ENCODE measurements around the gene ABCG8.

The ABCG8 gene

DNA sequence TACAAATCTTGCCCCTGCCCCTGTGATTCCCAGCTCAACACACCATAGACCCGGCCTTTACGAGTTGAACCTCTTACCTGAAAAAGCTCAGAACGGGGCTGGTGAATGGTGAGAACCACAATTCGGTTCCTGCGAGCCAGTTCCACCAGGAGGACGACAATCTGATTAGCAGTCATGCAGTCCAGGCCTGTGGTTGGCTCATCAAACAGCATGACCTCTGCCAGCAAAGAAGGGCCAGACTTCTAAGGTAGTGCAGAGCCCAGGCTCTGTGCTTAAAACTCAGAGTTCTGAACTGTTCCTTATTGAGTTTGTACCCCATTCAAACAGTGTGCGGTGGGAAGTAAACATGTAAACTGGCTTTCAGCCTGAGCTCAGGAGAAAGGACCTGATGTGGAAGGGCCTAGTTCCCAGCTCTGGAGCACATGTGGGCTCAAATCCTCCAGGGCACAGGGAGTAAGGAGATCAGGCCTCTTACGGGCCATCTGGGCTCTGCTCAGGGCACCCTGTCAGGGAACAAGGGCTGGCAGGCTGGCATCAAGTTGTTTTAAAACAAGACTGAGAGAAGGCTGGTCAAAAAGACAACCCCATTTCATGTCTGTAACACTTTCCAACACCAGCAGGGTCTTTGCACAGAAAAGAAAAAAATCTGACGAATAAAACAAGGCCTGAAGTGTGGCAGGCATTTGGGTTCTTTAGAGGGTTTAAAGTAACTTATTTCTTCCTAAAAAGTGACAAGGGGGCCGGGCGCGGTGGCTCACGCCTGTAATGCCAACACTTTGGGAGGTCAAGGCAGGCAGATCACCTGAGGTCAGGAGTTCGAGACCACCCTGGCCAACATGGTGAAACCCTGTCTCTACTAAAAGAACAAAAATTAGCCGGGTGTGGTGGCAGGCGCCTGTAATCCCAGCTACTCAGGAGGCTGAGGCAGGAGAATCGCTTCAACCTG lies 12.2 kb upstream of the ABCG8 start:
- no peak for DNase-seq

DNA sequence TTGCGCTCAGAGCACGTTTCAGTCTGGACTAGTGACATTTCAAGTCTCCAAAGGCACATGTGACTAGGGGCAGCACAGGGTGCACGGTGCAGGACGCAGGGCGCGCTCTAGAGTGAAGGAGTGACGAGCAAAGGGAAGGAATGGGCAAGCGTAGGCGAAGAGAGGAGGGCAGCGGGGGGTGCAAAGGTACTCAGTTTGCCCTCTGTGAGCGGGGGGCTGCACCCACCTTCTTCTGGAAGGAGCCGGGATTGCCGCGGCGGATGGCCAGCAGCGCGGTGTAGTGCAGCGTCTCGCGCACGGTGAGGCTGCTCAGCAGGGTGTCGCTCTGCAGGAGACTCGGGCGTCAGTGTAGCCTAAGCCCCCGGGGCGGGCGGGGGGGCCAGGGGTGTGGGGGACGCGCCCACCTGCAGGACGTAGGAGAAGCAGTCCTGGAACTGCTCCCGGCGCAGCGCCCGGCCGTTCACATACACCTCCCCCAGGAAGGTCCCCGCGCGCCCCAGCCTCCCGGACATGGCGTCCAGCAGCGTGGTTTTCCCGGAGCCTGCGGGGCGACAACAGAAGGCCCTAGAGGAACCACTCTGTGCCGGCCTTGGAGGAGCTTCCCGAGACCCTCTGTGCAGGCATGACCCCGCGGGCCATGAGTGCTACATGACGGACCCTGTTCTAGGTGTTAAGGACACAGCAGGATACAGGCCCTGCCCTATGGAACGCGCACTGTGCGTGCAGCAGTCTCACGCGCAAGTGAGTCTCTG lies 7.1 kb upstream of the ABCG8 start:
- DNase-seq, result no peak

DNA sequence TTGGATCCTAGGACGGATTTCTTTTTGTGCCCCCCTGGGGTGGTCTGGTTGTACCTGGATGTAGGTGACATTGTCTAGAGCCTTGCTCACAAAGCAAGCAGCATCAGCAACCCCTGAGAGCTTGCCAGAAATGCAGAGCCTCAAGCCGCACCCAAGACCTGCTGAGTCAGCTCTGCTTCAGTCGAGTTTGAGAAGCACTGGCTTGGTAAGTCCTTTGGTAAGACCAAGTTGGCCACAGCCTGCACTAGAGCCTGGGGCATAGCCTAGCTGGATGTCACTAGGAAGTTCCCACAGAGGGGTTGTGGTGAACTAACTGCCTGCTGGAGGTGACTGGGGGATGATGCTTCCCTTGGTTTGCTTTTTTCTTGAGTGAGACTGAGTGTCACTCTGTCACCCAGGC lies 6.3 kb upstream of the ABCG8 start:
- DNase-seq, result no peak

DNA sequence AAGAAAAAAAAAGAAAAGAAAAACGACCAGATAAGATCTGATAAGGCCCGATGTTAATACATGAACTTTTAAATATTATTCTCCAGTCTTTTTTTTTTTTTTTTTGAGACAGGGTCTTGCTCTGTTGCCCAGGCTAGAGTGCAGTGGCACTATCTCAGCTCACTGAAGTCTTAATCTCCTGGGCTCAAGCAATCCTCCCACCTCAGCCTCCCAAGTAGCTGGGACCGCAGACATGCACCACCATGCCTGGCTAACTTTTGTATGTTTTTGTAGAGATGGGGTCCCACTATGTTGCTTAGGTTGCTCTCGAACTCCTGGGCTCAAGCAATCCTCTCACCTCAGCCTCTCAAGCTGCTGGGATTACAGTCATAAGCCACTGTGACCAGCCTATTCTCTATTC lies 1.7 kb upstream of the ABCG8 start:
- no peak for DNase-seq

DNA sequence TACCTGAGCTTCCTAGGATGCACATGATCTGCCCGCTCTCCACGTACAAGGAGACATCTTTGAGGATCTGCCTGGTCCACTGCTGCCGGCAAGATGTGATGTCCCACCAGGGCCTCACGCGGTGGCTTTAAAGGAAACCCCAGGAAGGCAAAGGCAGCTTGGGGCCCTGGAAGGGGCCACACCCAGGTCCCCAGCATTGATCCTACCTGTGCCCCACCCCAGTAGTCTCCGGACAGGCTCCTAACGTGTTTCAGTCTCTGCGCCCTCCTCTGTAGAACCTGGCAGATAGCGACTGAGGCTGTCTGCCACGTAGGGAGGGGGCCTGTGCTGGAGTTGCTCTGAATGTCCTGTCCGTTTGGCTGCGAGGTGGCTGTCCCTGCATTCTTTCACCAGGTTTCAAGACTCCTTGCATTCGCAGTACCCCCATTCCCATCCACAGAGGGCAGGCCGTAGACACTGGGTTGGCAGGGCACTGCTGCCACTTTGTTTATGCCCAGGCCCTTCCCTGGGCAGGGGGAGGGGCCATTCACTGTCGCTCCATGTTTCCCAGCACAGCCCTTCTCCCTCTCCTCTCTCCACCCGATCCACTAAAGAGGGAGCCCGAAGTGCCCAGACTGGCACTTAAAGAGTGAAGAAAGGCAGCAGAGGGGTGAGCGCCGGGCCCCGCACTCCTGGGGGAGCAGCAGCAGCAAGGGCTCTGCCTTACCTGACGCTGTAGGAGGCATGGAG lies 776 bp upstream of the ABCG8 start:
- no peak for DNase-seq

DNA sequence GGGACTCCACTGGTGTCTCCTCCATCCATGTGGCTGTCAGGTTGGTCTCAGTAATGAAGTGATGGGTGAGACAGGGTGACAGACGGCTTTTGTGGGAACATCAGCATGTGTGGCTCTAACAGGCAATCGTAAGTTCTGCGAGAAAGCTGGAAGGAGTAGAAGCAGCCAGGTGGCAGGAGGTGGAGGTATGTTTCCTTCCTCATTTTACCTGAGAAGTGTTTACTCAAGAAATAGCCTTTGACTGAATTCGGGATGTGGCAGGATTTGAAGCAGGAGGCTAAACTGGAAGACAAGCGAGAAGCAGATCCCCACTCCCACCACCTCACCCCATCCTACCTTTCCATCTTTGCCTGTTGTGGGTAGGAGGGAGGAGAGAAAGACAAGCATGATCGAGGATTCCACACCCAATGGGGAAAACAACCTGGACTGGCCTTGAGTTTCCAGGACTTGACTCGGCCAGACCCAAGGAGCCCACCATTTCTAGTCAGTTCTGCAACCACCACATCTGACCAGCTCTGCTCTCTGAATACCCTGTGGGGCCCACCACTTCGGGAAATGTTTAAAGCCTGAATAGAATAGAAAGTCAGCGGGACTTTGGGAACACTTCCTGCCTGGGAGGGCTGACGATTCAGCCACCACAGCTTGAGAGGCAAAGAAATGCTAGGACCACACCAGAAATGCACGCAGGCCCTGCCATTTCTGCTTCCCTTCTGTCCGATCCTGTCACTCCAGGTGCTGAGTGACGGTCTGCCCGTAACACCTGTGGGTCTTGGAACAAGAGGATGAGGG lies 1.2 kb downstream of the ABCG8 start:
- DNase-seq, result no peak

DNA sequence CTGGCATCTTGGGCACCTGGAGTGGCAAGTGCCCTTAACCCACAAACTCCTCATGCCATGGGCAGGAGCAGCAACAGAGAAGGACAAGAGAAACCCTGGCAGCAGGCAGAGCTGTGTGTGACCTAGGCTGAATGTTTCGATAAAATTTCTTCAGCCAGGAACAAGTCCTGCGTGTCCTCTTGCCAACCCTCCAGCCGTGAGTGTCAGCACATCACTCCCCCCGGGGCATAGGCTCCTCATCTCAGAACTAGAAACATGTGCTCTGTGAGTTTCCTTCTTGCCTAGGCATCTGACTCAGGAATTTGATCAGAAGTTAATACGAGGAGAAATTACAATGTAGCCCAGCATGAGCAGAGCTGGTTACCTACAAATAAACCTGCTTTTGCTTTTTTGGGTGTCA lies 2.2 kb downstream of the ABCG8 start:
- no peak for DNase-seq

DNA sequence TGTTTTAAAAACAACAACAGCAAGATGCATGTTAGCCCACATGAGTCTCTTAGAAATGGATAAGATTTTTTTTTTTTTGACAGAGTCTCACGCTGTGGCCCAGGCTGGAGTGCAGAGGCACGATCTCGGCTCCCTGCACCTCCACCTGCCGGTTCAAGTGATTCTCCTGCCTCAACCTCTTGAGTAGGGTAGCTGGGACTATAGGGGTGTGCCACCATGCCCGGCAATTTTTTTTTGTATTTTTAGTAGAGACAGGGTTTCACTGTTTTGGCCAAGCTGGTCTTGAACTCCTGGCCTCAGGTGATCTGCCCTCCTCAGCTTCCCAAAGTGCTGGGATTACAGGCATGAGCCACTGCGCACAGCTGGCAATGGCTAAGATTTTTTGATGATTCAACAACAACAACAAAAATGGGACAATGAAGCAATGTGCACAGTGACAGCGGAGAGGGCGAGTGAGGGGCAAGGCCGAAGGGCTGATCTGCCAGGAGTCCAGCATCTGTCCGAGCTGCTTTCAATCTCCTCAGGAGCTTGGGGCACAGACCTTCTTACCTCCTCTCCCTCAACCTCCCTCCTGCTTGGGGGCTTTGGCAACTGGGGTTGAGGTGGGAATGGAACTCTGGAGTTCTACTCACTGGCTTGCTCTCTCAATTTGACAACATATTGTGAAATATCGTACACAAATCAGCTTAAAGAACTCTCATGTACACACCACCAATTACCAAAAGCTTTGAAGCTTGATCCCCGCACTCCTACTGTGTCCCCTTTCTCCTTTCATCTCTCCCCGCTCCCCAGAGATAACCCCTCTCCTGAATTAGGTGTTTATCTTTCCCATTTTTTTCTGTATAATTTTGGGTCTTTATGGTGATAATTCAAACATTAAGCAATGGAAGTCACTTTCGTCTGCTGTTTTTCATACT lies 3.4 kb downstream of the ABCG8 start:
- no peak for DNase-seq

DNA sequence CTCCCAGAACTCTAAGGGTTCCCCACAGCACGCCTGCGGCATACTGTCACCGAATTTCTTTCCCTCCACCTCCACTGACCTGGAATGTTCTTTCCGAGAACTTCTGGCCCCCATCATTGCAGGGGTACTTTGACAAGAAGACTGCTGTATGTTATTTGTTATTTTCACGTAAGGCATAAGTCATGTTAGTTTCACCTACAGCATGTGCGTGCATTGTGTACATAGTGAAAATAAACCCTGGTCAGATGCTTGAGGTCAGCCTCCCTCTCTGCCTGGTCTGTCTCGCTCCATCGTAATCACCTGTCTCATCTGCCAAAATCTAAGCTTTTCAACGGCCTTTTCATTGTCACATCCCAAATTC lies 4.1 kb downstream of the ABCG8 start:
- DNase-seq, result no peak

DNA sequence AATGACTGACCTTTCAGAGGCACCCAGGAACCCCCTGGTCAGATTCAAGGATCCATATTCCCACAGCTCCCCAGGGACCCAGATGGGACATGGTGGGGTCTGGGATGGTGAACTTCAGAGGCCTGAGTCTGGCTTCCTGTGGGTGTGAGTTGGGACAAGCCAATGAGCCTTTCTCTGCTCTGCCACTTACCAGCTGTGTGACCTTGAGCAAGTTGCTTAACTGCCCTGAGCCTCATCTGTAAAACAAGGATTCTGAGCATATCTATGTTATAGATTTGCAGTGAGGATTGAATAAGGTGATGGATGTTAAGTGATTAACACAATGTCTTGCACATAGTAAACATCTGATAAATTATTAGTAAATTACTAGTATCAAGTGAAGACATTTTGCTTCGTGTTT lies 6.4 kb downstream of the ABCG8 start:
- DNase-seq, result no peak

DNA sequence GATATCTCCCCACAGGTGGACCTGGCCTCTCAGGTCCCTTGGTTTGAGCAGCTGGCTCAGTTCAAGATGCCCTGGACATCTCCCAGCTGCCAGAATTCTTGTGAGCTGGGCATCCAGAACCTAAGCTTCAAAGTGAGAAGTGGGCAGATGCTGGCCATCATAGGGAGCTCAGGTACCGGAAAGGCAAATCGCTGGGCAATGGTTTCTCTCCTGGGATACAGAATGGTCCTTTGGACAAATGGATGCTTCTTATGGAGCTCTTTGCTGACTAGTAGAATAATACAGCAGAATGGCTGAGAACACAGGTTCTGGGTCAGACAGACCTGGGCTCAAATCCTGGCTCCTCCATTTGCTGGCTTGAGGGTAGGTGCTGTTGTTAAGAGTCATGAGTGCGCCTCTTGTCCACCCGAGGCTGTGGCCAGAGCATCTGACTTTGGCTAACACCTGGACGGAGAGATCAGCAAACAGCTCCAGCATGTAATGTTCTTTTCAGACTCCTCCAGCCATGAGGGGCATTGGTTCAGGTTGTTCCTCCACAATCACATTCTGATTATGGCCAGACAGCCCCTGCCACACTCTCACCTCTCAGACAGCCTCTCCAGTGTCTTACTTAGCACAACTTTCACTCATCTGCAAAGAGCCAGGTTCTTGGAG lies 7.5 kb downstream of the ABCG8 start:
- no peak for DNase-seq

DNA sequence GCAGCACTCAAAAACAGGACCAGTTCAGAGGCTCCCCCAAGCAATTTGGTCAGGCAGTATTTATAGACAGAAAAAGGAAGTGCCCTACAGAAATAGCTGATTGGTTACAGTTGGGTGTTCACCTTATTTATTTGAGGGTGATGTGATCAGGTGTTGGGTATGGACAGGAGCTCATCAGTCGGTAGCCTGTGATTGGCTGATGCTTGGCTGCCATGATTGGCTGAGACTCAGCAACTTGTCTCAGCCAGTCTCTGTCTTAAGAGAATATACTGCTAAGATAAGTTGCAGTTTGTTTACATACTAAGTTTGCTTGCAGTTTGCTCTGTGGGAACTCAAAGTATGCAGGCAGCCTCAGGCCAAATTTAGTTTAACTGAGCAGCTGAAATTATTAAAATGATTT lies 9.4 kb downstream of the ABCG8 start:
- DNase-seq, result no peak

DNA sequence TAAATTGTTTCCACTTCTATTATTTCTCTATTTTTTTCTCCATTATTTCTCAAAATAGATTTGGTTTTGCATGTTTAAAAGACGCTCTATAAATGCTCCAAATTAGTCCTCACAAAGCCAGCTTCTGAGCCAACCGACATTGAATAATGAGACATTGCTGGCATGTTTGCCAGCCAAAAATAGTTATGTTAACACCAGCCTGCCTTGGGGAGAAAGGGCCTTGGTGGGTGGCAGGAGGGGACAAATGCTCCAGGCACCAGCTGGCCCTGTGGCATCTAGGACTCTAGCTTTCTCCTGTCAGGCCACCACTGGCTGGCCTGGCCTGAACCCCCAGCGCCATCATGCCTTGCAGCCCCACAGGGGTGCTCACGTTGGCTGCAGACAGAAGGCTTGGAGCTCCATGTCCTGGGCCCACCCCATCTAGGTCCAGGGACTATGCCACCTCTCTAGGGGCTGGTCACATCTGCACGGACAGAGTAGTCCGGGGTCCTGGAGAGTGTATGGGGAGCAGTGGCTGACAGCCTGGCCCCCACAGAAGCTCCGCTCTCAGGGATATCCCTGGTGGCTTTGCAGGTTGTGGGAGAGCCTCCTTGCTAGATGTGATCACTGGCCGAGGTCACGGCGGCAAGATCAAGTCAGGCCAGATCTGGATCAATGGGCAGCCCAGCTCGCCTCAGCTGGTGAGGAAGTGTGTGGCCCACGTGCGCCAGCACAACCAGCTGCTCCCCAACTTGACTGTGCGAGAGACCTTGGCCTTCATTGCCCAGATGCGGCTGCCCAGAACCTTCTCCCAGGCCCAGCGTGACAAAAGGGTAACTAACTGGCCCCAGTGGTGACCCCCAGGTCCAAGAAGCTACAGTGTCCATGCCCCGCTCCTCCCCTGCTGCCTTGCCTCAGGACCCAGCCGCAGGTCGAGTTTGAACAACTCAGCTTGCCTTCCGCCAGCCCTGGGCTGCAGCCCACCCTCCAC lies 12.5 kb downstream of the ABCG8 start:
- no peak for DNase-seq

DNA sequence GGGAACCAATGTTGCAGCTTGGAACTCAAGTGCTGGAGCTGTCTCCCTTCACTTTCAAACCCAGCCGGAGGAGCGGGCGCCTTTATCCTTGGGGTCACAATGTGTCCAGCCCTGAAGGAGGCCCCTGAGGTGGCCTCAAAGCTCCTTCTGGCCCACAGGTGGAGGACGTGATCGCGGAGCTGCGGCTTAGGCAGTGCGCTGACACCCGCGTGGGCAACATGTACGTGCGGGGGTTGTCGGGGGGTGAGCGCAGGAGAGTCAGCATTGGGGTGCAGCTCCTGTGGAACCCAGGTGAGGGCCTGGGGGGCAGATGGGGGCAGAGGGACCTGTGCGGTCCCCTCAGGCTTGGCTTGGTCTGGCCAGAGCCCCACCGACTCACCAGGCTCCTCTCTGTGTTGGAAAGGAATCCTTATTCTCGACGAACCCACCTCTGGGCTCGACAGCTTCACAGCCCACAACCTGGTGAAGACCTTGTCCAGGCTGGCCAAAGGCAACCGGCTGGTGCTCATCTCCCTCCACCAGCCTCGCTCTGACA lies 13.5 kb downstream of the ABCG8 start:
- no peak for DNase-seq

DNA sequence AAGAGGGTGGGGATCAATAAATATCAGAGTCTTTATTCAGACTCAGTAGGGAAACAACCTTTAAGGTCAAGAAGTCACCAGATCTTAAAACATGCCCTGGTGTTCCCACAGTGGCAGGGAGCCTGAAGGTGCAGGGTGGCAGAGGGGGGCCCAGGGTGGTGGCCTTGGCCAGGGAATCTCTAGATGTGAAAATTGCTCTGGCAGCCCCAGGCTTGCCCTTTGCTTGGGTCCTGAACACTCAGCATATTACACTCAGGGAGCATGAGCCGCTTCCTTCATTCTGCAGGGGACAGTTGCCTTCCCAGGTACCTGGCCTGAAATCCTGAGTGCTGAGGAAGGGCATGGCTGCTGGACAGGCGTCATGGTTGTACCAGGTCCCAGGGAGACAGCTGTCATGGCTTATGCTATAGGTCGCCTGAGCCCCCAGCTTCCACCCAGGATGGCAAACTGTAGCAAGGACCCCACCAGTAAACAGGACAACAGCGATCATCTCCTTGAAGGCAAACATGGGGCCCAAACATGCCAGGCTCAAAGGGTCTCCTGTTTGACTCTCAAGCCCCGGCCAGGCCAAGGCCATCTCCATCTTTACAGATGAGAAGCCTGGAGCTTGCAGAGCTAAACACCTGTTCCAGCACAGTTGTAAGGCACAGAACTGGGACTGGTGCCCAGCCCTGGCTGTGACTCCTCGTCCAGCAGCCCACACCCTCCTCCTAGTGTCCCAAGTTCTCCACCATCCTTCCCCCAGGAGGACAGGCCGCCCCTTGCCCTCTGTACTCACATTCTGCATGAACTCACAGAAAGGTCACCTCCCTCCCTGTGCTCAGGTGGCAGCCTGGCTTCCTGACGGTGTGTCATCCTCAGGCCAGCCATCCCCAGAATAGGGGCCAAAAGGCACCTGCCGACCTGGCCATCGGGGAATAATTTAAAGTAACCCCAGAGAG lies 14.6 kb downstream of the ABCG8 start:
- DNase-seq, result no peak

DNA sequence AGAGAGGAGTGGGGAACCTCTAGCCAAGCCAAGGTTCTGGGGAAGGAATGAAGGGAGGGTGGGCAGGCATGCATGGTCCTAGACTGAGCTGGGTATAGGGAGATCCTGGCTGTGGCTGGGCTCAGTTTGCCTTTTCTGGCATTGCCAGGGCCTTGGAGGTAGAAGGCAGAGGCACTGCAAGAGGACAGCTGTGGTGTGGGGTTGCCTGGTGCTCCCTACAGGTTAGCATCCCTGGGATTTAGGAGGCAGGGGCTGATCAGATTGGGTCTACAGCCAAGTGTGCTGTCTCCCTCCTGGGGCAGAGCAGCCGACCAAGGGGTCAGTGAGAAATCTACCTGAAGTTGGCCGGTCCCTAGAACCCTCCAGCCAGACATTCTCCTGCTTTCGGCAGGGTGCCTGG lies 15.9 kb downstream of the ABCG8 start:
- no peak for DNase-seq

DNA sequence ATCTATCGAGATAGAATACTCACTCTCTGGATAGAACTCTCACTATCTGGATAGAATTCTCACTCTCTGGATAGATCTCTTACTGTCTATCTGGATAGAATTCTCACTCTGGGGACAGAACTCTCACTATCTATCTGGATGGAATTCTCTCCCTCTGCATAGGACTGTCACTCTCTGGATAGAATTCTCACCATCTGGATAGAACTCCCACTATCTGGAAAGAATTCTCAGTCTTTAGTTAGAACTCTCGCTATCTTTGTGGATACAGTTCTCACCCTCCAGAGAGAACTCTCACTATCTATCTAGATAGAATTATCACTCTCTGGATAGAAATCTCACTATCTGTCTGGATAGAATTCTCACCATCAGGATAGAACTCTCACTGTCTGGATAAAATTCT lies 16.5 kb downstream of the ABCG8 start:
- no peak for DNase-seq

DNA sequence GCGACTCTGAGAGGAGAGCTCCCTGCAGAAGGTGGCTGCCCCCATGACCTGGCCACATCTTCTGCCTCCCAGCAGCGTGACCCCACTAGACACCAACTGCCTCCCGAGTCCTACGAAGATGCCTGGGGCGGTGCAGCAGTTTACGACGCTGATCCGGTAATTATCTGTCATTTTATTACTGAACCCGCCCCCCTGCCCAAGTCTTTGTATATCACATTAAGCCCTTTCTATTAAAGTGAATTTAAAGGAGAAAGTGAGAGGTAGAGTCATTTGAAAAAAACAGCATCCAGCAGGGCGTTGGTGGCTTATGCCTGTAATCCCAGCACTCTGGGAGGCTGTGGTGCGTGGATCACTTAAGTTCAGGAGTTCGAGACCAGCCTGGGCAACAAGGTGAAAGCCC lies 33.4 kb downstream of the ABCG8 start:
- no peak for DNase-seq

Measured in GOT3 (cell line).